ENCODE measurements around the gene TMEM182.

Gene TMEM182

GRCh38 chr2:102826904-102827303 lies 65.1 kb downstream of the TMEM182 start:
- TF ChIP-seq USF1 (IDR thresholded peaks at IDR 0.05) (no peak), NFIC (IDR thresholded peaks at IDR 0.05) (0 out of 2 replicates have a peak, but pooled peaks have one; percentile 21), YY1 (IDR thresholded peaks at IDR 0.05; ENCODE audit: low read depth) (0 out of 2 replicates have a peak, but pooled peaks have one; percentile 17), TEAD4 (IDR thresholded peaks at IDR 0.05) (no peak), CREB1 (IDR thresholded peaks at IDR 0.05; ENCODE audit: low read depth) (no peak), TCF12 (IDR thresholded peaks at IDR 0.05; ENCODE audit: low read depth) (no peak), RAD21 (IDR thresholded peaks at IDR 0.05; ENCODE audit: low read depth) (no peak), EGR1 (IDR thresholded peaks at IDR 0.05) (no peak), FOXM1 (IDR thresholded peaks at IDR 0.05; ENCODE audit: borderline replicate concordance, low read depth) (no peak), EP300 (IDR thresholded peaks at IDR 0.05; ENCODE audit: borderline replicate concordance) (no peak), ZBTB7A (IDR thresholded peaks at IDR 0.05; ENCODE audit: low read depth) (no peak), CEBPB (IDR thresholded peaks at IDR 0.05) (no peak), TAF1 (IDR thresholded peaks at IDR 0.05; ENCODE audit: low read depth) (no peak)
- TF ChIP-seq, protein P1, sequence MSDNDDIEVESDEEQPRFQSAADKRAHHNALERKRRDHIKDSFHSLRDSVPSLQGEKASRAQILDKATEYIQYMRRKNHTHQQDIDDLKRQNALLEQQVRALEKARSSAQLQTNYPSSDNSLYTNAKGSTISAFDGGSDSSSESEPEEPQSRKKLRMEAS (IDR thresholded peaks at IDR 0.05): peak; percentile 69; the same call in 1 of the 2 replicates
- TF ChIP-seq, protein P2, sequence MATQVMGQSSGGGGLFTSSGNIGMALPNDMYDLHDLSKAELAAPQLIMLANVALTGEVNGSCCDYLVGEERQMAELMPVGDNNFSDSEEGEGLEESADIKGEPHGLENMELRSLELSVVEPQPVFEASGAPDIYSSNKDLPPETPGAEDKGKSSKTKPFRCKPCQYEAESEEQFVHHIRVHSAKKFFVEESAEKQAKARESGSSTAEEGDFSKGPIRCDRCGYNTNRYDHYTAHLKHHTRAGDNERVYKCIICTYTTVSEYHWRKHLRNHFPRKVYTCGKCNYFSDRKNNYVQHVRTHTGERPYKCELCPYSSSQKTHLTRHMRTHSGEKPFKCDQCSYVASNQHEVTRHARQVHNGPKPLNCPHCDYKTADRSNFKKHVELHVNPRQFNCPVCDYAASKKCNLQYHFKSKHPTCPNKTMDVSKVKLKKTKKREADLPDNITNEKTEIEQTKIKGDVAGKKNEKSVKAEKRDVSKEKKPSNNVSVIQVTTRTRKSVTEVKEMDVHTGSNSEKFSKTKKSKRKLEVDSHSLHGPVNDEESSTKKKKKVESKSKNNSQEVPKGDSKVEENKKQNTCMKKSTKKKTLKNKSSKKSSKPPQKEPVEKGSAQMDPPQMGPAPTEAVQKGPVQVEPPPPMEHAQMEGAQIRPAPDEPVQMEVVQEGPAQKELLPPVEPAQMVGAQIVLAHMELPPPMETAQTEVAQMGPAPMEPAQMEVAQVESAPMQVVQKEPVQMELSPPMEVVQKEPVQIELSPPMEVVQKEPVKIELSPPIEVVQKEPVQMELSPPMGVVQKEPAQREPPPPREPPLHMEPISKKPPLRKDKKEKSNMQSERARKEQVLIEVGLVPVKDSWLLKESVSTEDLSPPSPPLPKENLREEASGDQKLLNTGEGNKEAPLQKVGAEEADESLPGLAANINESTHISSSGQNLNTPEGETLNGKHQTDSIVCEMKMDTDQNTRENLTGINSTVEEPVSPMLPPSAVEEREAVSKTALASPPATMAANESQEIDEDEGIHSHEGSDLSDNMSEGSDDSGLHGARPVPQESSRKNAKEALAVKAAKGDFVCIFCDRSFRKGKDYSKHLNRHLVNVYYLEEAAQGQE (IDR thresholded peaks at IDR 0.05; ENCODE audit: low read depth): no peak

- TF ChIP-seq NFIC (IDR thresholded peaks at IDR 0.05): no peak
- no peak for TF ChIP-seq TEAD4 (IDR thresholded peaks at IDR 0.05)
- TF ChIP-seq, protein P2 (IDR thresholded peaks at IDR 0.05; ENCODE audit: low read depth): no peak
- TF ChIP-seq CREB1 (IDR thresholded peaks at IDR 0.05; ENCODE audit: low read depth): no peak
- TF ChIP-seq FOXM1 (IDR thresholded peaks at IDR 0.05; ENCODE audit: borderline replicate concordance, low read depth): no peak
- TF ChIP-seq RAD21 (IDR thresholded peaks at IDR 0.05; ENCODE audit: low read depth): no peak
- no peak for TF ChIP-seq EGR1 (IDR thresholded peaks at IDR 0.05)
- no peak for TF ChIP-seq USF1 (IDR thresholded peaks at IDR 0.05)
- TF ChIP-seq, protein P1 (IDR thresholded peaks at IDR 0.05): no peak
- no peak for TF ChIP-seq CEBPB (IDR thresholded peaks at IDR 0.05)
- TF ChIP-seq YY1 (IDR thresholded peaks at IDR 0.05; ENCODE audit: low read depth): no peak
- TF ChIP-seq TCF12 (IDR thresholded peaks at IDR 0.05; ENCODE audit: low read depth): no peak
- no peak for TF ChIP-seq ZBTB7A (IDR thresholded peaks at IDR 0.05; ENCODE audit: low read depth)
- no peak for TF ChIP-seq EP300 (IDR thresholded peaks at IDR 0.05; ENCODE audit: borderline replicate concordance)
- TF ChIP-seq TAF1 (IDR thresholded peaks at IDR 0.05; ENCODE audit: low read depth): no peak
These were observed 71.0 kb downstream of the TMEM182 start for GRCh38 chr2:102832789-102833188.

GRCh38 chr2:102834523-102835273 lies 72.9 kb downstream of the TMEM182 start:
- TF ChIP-seq FOXM1 (IDR thresholded peaks at IDR 0.05; ENCODE audit: borderline replicate concordance, low read depth) (no peak), TEAD4 (IDR thresholded peaks at IDR 0.05) (no peak), TCF12 (IDR thresholded peaks at IDR 0.05; ENCODE audit: low read depth) (no peak), RAD21 (IDR thresholded peaks at IDR 0.05; ENCODE audit: low read depth) (no peak)

DNA sequence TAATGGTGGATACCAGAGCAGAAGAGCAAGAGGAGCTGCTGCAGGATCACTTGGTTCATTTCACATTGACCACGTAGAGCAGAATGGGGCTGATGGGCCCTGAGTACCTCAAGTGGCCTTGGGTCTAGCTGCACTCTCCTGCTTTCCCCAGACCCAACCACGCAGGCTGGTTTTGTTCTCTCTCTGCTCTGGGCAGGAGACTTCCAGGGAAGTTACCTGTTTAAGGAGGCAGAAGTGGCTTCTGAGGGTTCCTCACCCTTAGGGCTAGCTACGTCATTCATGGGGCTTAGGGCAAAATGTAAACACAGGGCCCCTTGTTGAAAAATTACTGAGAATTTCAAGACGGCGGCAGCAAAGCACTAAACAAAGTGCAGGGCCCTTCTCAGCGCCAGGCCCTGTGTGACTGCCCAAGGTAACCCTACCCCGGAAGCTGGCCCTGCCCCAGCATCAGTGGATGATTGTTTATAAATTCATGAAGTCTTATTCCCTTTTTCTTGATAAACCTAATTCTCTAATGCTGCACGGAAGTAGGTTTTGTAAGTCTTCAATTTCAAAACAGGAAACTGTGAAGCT lies 75.9 kb downstream of the TMEM182 start:
- TF ChIP-seq TEAD4 (IDR thresholded peaks at IDR 0.05) (no peak), TCF12 (IDR thresholded peaks at IDR 0.05; ENCODE audit: low read depth) (no peak), USF1 (IDR thresholded peaks at IDR 0.05) (no peak), TAF1 (IDR thresholded peaks at IDR 0.05; ENCODE audit: low read depth) (no peak), CREB1 (IDR thresholded peaks at IDR 0.05; ENCODE audit: low read depth) (no peak), ZBTB7A (IDR thresholded peaks at IDR 0.05; ENCODE audit: low read depth) (no peak), FOXM1 (IDR thresholded peaks at IDR 0.05; ENCODE audit: borderline replicate concordance, low read depth) (no peak), EP300 (IDR thresholded peaks at IDR 0.05; ENCODE audit: borderline replicate concordance) (no peak), RAD21 (IDR thresholded peaks at IDR 0.05; ENCODE audit: low read depth) (no peak), NFIC (IDR thresholded peaks at IDR 0.05) (no peak), CEBPB (IDR thresholded peaks at IDR 0.05) (no peak), EGR1 (IDR thresholded peaks at IDR 0.05) (no peak)
- TF ChIP-seq, protein P2 (IDR thresholded peaks at IDR 0.05; ENCODE audit: low read depth): no peak
- TF ChIP-seq, protein P1 (IDR thresholded peaks at IDR 0.05): no peak
